Stimulated activated memory B cell treated with anti-CD40 and anti-IgM and Interleukin-4, amounts not matched to agents 10 μg/mL and 1 μg/mL and 100 μg/mL, for 72 hours (primary cell): ENCODE measurements around the gene ITPKC.

Experiments
- ATAC-seq: fragments of 150-1000 bp; cut with Tn5 transposase; 2 replicates; pipeline ENCODE4 v1.10.0; 2021
- H3K27ac Mint-ChIP-seq: one replicate; pipeline ENCODE4 v1.8.0; 2022; ENCODE audit warnings: mild to moderate bottlenecking, mixed read lengths
- H3K27me3 Mint-ChIP-seq: one replicate; pipeline ENCODE4 v1.8.0; 2022; ENCODE audit warnings: mixed read lengths
- H3K36me3 Mint-ChIP-seq: one replicate; pipeline ENCODE4 v1.8.0; 2022; ENCODE audit warnings: mixed read lengths
- H3K4me1 Mint-ChIP-seq: one replicate; pipeline ENCODE4 v1.8.0; 2022; ENCODE audit warnings: mixed read lengths
- H3K4me3 Mint-ChIP-seq: one replicate; pipeline ENCODE4 v1.8.0; 2022; ENCODE audit warnings: mild to moderate bottlenecking, moderate library complexity, mixed read lengths
- H3K9me3 Mint-ChIP-seq: one replicate; pipeline ENCODE4 v1.8.0; 2022; ENCODE audit warnings: mixed read lengths

Gene ITPKC

DNA sequence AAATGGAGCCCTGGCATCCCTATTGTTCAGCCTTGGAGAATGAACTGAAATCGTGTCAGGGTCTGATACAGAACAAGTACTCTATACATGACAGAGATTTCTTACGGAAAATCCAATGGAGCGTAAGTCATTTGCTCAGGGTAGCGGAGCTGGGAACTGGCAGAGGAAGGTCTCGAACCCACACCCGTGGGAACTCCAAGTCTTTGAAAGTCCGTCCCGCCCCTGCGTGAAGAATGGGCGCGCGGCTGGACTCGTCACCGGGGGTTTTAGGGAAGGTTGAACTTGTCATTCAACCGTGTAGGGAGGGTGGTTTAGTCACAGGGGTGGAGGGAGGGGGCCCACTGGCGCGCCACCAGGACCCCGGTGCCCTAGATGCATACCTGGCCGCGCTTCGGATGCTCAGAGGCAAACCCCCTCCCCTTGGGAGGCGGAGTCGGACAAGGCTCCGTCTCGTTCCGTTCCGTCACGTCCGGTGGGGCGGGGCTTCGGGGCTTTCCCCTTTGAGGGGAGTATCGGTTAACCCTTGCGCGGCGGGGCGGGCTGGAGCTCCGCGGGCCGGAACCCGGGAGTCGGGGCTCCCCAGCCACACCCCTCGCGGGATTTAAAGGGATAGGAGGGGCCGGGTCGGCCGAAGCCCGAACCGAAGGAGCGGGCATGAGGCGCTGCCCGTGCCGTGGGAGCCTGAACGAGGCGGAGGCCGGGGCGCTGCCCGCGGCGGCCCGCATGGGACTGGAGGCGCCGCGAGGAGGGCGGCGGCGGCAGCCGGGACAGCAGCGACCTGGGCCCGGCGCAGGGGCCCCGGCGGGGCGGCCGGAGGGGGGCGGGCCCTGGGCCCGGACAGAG lies at the start of gene ITPKC, which contains the start of gene COQ8B:
Gene ITPKC (plus strand): TSS at position 631 of the 843 bp plus-strand sequence. CDS start 24 bp downstream, at position 655.
Gene COQ8B (minus strand): TSS at position 405 of the 843 bp plus-strand sequence. CDS start 2,254 bp downstream, outside the sequence.
- H3K36me3 Mint-ChIP-seq: peaks cover 21% of the 10 kb centered on the region
- peak within 1 kb of the TSS; percentile 84 for H3K4me3 Mint-ChIP-seq
- H3K27ac Mint-ChIP-seq: peak within 1 kb of the TSS; percentile 83
- peak; percentile 92 for ATAC-seq
- H3K9me3 Mint-ChIP-seq: no peaks in the 10 kb centered on the region
- H3K4me1 Mint-ChIP-seq: peaks cover 63% of the 10 kb centered on the region
- no peaks in the 10 kb centered on the region for H3K27me3 Mint-ChIP-seq

DNA sequence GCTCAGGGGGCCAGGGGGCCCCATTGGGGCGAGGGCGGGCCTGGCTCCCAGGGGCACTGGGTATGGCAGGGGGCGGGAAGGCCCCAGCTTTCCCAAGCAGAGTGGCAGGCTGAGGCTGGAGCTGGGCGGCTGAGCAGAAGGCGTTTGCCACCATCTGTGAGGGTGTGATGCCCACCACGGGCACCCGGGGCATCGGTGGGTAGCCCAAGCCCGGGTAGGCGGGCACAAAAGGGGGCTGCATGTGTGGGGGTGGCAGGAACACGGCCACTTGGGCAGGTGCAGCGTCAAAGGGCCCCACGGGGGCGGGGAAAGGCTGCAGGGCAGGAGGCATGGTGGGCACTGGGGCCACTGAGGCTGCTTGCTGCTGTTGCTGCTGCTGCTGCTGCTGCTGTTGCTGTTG lies 49.3 kb upstream of the ITPKC start:
- H3K36me3 Mint-ChIP-seq: peaks cover 34% of the 10 kb centered on the region
- H3K4me1 Mint-ChIP-seq: peaks cover 19% of the 10 kb centered on the region
- H3K9me3 Mint-ChIP-seq: no peaks in the 10 kb centered on the region
- ATAC-seq: no peak
- no peak overlapping the region for H3K4me3 Mint-ChIP-seq
- H3K27me3 Mint-ChIP-seq: no peaks in the 10 kb centered on the region
- no peak overlapping the region for H3K27ac Mint-ChIP-seq

DNA sequence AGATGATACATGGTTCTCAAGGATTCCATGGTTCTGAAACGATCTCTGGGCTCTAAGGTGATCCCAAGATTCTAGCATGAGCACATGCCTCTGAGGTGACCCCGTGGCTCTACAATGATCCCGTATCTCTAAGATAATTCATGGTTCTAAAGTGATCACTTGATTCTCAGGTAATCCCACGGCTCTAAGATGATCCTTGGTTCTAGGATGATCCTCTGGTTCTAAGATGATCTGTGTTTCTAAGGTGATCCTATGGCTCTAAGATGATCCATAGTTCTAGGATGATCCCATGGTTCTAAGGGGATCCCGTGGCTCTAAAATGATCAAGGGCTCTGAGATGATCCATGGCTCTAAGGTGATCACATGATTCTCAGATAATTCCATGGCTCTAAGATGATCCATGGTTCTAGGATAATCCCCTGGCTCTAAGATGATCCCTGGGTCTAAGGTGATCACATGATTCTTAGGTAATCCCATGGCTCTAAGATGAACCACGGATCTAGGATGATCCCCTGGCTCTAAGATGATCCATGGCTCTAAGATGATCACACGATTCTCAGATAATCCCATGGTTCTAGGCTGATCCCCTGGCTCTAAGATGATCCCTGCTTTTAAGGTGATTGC lies 47.8 kb upstream of the ITPKC start:
- Mint-ChIP-seq H3K36me3 (peaks cover 34% of the 10 kb centered on the region), H3K4me3 (no peak overlapping the region), H3K9me3 (no peaks in the 10 kb centered on the region), H3K27ac (no peak overlapping the region), H3K27me3 (no peaks in the 10 kb centered on the region), H3K4me1 (peaks cover 4% of the 10 kb centered on the region)
- ATAC-seq: no peak

DNA sequence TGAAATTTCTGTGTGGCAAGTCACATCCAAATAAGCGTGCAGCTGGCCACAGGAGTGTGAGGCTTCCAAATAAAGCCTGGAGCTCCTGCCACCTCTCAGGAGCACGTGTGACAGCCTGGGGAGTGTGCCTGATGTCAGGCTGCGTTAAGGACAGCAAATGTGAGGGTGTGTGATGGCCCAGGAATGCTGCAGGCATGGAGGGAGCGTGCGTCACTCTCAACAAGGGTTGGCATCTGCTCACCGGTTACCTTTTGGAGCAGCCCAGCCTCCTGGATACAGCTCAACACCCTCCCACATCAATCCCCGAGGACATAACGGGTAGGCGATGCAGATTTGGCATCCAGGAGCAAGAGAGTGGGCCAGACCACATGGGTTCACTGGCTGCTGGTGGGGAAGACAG lies 45.5 kb upstream of the ITPKC start:
- no peak overlapping the region for H3K27ac Mint-ChIP-seq
- no peak overlapping the region for H3K4me3 Mint-ChIP-seq
- no peaks in the 10 kb centered on the region for H3K27me3 Mint-ChIP-seq
- H3K9me3 Mint-ChIP-seq: no peaks in the 10 kb centered on the region
- no peak for ATAC-seq
- peaks cover 4% of the 10 kb centered on the region for H3K4me1 Mint-ChIP-seq
- H3K36me3 Mint-ChIP-seq: peaks cover 34% of the 10 kb centered on the region

DNA sequence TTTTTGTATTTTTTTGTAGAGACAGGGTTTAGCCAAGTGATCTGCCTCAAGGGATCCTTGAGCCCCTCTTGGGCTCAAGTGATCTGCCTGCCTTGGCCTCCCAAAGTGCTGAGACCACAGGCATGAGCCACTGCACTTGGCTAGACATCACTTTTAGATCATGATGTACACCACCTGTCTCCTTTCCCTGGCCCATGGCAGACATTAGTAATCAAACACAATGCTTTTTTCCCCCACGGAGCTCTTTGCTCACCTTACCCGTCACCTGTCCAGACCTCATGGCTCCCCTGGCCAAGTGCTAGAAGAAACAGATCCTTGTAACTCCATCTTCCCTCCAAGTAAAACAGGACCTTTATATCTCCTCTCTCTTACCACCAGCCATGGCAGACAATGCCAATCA lies 44.9 kb upstream of the ITPKC start:
- no peak overlapping the region for H3K4me3 Mint-ChIP-seq
- peaks cover 31% of the 10 kb centered on the region for H3K36me3 Mint-ChIP-seq
- H3K9me3 Mint-ChIP-seq: no peaks in the 10 kb centered on the region
- H3K27ac Mint-ChIP-seq: no peak overlapping the region
- H3K4me1 Mint-ChIP-seq: peaks cover 4% of the 10 kb centered on the region
- ATAC-seq: no peak
- no peaks in the 10 kb centered on the region for H3K27me3 Mint-ChIP-seq

DNA sequence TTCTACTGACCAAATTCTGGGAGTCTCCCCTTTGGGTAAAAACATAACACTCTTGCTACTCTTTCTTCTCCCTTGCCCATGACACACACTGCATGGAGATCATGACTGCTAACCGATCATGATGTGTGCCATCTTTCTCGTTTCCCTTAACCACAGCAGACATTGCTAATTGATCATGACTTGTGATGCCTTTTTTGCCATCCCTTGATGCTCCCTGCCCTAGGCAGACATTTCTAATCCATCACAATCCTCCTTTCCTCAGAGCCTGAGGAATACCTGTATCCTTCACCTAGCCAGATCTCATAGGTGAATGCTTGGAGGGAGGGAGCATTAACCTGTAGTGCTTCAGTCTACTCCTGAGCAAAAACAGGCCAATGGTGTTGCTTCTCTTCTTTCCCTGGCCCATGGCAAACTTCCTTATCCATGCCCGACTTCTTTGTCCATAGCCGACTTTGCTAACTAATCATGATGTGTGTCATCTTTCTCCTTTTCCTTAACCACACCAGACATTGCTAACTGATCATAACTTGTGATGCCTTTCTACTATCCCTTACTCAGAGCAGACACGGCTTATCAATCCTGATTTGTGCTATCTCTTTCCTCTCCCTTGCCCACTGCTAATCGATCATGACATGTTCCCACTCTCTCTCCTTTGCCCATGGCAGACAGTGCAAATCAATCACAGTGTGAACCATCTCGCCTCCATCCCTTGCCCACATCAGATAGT lies 44.2 kb upstream of the ITPKC start:
- Mint-ChIP-seq H3K36me3 (peaks cover 32% of the 10 kb centered on the region), H3K4me3 (no peak overlapping the region), H3K27me3 (no peaks in the 10 kb centered on the region), H3K4me1 (peaks cover 4% of the 10 kb centered on the region), H3K9me3 (no peaks in the 10 kb centered on the region), H3K27ac (no peak overlapping the region)
- ATAC-seq: no peak

DNA sequence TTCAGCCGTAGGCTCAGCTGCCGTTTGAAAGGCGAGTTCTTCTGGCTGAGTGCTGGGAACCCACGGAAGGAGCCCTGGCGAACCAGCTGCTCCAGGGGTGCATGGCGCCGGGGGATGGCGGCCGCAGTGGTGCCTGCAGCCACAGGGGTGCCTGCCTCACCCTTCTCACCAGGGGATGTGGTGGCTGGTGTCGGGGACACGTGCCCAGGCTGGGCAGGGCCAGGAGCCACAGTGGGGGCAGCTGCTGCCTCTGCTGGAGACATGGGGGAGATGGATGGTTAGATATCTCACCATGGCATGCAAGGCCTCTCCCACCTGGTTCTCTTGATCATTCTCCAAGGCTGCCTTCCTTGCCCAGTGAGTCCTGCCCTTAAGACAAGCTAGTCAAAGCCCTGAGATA lies 43.5 kb upstream of the ITPKC start:
- H3K27me3 Mint-ChIP-seq: no peaks in the 10 kb centered on the region
- H3K36me3 Mint-ChIP-seq: peaks cover 38% of the 10 kb centered on the region
- H3K9me3 Mint-ChIP-seq: no peaks in the 10 kb centered on the region
- no peak for ATAC-seq
- no peak overlapping the region for H3K27ac Mint-ChIP-seq
- H3K4me1 Mint-ChIP-seq: peaks cover 4% of the 10 kb centered on the region
- H3K4me3 Mint-ChIP-seq: no peak overlapping the region

DNA sequence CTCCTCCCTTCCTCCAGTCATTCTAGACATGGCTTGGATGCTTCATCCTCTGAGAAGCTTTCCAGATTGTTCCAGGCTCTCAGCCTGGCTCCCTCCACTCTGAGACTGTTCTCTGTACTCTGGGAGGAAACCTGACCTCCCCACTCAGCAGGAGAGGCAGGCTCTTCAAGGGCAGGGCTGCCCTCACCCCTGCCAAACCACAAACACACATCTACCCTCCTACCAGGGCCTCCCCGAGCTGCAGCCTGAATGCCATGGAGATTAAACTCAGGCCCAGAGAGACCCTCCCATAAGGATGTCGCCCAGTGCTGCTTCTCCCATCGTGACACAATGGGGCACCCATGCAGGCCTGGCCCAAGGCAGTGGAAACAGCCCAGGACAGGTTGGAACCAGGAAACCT lies 42.6 kb upstream of the ITPKC start:
- Mint-ChIP-seq H3K4me1 (peaks cover 4% of the 10 kb centered on the region), H3K9me3 (no peaks in the 10 kb centered on the region), H3K27me3 (no peaks in the 10 kb centered on the region), H3K36me3 (peaks cover 38% of the 10 kb centered on the region), H3K27ac (no peak overlapping the region), H3K4me3 (no peak overlapping the region)
- no peak for ATAC-seq

DNA sequence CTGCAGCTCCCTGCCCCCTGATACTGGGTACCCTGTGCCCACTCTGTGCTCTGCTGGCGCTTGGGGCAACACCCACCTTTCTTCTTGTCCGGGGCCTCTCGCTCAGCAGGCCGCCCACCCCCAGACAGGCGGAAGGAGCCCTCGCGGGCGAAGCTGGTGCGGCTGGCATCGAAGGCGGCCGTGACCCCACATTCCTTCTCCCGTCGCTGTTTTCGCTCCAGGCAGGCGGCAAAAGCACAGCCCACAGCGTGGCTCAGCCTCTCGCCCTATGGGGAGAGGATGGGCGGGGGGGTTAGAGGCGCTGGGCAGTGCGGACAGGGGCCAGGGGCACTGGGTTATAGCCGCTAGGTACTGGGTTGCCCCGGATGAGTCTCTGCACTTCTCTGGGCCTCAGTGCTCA lies 39.8 kb upstream of the ITPKC start:
- H3K36me3 Mint-ChIP-seq: peaks cover 39% of the 10 kb centered on the region
- H3K4me1 Mint-ChIP-seq: no peaks in the 10 kb centered on the region
- no peak for ATAC-seq
- H3K4me3 Mint-ChIP-seq: no peak overlapping the region
- no peaks in the 10 kb centered on the region for H3K27me3 Mint-ChIP-seq
- H3K27ac Mint-ChIP-seq: no peak overlapping the region
- no peaks in the 10 kb centered on the region for H3K9me3 Mint-ChIP-seq

DNA sequence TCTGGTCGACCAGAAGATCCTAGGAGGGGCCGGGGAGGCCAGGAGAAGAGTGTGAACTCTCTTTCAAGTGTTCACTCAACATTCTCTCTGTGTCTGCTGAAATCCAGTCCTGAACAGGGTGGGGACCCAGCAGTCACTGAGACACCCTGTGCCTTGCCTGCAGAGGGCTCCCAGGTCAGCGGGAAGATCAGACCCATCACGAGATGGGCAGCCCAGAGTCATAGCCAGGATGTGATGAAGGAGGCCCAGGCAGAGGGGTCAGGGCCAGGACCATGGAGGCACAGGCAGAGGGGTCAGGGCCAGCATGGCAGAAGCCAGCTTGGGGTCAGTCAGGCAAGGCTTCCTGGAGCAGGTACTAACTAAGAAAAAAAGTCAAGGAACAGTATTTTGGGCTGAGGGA lies 35.9 kb upstream of the ITPKC start:
- Mint-ChIP-seq H3K4me3 (no peak overlapping the region), H3K27me3 (no peaks in the 10 kb centered on the region), H3K36me3 (peaks cover 67% of the 10 kb centered on the region), H3K9me3 (no peaks in the 10 kb centered on the region), H3K27ac (no peak overlapping the region), H3K4me1 (no peaks in the 10 kb centered on the region)
- ATAC-seq: no peak

DNA sequence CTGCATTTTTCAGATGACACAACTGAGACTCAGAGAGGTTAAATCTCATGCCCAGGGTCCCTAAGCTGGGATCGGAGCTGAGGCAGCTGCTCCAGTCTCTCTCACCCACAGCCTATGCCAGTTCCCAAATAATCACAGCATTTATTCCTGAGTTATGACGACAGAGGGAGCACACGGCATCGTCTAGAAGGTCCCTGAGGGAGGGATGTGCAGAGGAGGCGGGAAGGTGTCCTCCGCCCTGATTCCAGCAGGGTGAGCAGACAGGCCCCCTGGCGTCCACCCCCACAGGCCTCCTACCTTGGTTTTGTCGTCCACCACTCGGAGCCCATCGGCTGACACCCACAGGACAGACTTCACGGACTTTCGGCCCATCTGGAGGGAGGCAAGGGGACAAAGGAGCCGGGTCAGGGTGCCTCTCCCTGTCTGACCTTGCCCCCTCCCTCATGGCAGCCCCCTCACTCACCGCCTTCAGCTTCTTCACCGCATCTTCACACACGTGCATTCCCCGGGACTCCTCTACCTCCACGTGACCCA lies 34.4 kb upstream of the ITPKC start:
- no peaks in the 10 kb centered on the region for H3K9me3 Mint-ChIP-seq
- H3K27ac Mint-ChIP-seq: no peak overlapping the region
- no peak for ATAC-seq
- H3K4me3 Mint-ChIP-seq: no peak overlapping the region
- H3K4me1 Mint-ChIP-seq: no peaks in the 10 kb centered on the region
- H3K27me3 Mint-ChIP-seq: no peaks in the 10 kb centered on the region
- H3K36me3 Mint-ChIP-seq: peaks cover 67% of the 10 kb centered on the region

DNA sequence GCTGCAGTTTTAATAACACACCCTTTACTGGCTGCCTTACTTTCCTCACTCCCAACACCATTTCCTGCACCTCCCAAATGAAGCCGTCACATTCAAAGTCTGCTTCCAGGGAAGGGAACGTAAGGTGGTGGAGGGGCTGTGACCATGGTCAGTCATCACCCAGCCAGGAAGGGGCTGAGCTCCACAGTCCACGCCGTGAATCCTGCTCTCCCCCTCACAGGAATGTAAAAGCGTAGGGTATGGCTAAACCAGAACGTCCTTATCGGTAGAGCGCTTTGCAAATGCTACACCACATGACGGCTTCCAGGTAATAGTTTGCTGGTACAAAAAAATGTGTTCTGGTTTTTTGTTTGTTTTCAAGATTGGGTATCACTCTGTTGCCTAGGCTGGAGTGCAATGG lies 33.5 kb upstream of the ITPKC start:
- no peaks in the 10 kb centered on the region for H3K4me1 Mint-ChIP-seq
- peaks cover 57% of the 10 kb centered on the region for H3K36me3 Mint-ChIP-seq
- no peak overlapping the region for H3K4me3 Mint-ChIP-seq
- H3K27ac Mint-ChIP-seq: no peak overlapping the region
- H3K27me3 Mint-ChIP-seq: no peaks in the 10 kb centered on the region
- no peaks in the 10 kb centered on the region for H3K9me3 Mint-ChIP-seq
- no peak for ATAC-seq

DNA sequence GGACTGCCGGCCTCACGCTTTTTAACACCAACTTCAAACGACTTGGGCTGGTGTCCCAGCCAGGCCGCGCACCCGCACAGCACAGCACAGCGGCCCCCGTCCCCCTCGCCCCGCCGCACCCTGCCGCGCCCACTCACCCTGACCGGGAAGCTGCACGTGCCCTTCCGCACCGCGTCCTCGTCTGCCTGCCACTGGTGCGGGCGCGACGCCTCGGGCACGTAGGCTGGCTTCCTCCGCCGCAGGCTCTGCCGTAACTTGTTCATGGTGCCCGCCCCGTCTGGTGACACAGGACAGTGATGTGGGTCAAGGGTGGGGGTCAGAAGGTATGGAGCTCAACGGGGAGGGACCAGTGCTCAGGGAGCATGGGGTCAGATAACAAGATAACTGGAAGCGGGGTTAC lies 32.6 kb upstream of the ITPKC start:
- no peak overlapping the region for H3K4me3 Mint-ChIP-seq
- no peak overlapping the region for H3K27ac Mint-ChIP-seq
- no peak for ATAC-seq
- H3K36me3 Mint-ChIP-seq: peaks cover 54% of the 10 kb centered on the region
- no peaks in the 10 kb centered on the region for H3K4me1 Mint-ChIP-seq
- no peaks in the 10 kb centered on the region for H3K9me3 Mint-ChIP-seq
- H3K27me3 Mint-ChIP-seq: no peaks in the 10 kb centered on the region

DNA sequence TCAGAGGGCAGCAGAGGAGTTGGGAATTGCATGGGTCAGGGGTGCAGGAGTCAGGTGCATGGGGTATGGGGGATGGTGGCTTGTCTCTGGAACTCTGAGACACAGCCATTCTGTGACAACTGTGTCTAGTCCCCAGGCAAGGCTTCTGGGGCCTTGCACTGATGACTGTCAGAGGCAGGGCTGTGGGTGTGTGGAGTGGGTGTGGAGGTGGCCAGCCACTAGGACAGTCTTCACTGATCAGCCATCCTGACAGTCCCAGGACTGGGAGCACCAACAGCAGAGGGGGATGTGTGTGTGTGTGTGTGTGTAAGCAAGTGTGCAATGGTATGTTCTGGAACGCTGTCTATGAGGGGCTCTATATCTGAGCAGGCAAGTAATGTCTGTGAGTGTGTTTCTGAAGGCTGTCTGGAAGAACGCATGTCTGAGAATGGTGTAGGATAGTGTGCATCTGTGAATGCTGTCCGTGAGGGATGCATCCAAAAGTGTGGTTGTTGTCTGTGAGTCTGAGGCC lies 31.8 kb upstream of the ITPKC start:
- no peaks in the 10 kb centered on the region for H3K9me3 Mint-ChIP-seq
- no peaks in the 10 kb centered on the region for H3K4me1 Mint-ChIP-seq
- H3K27ac Mint-ChIP-seq: no peak overlapping the region
- H3K27me3 Mint-ChIP-seq: no peaks in the 10 kb centered on the region
- ATAC-seq: no peak
- H3K36me3 Mint-ChIP-seq: peaks cover 47% of the 10 kb centered on the region
- H3K4me3 Mint-ChIP-seq: no peak overlapping the region

DNA sequence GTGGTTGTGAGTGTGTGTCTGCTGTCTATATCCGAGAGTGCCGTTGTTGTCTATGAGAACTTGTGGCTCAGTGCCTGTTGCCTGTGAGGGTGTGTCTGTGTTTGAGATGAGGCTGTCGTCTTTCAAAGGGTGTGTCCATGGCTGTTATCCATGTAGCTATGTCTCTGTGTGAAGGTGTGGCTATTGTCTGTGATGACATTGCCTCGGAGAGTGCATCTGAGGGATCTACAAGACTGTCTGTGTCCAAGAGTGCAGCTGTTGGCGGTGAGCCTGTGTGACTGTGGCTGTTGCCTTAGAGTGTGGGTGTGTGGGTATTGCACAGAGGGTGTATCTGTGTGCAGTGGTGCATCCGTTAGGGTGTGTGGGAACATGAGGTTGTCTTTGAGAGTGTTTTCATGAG lies 31.3 kb upstream of the ITPKC start:
- H3K4me3 Mint-ChIP-seq: no peak overlapping the region
- peaks cover 42% of the 10 kb centered on the region for H3K36me3 Mint-ChIP-seq
- H3K27ac Mint-ChIP-seq: no peak overlapping the region
- H3K9me3 Mint-ChIP-seq: no peaks in the 10 kb centered on the region
- ATAC-seq: no peak
- H3K27me3 Mint-ChIP-seq: no peaks in the 10 kb centered on the region
- no peaks in the 10 kb centered on the region for H3K4me1 Mint-ChIP-seq
